GM10266 (cell line): ENCODE results near the gene ARID1B.
"Not testable (repeated sequence)": the region's sequence is repeated elsewhere in the genome, so short reads cannot be mapped to it uniquely, and the experiment has no call there.

Experiments used
- DNase-seq: peaks from one replicate; pipeline ENCODE4 v3.0.0; 2012; ENCODE audit errors: extremely low spot score
- TF ChIP-seq, protein P1 (sequence below): IDR thresholded peaks from 2 replicates; pipeline ENCODE4 v1.5.1; 2012; ENCODE audit warnings: mild to moderate bottlenecking, low read depth; ENCODE audit not compliant: control insufficient read depth, insufficient read depth; ENCODE audit errors: missing control alignments

ARID1B gene

DNA sequence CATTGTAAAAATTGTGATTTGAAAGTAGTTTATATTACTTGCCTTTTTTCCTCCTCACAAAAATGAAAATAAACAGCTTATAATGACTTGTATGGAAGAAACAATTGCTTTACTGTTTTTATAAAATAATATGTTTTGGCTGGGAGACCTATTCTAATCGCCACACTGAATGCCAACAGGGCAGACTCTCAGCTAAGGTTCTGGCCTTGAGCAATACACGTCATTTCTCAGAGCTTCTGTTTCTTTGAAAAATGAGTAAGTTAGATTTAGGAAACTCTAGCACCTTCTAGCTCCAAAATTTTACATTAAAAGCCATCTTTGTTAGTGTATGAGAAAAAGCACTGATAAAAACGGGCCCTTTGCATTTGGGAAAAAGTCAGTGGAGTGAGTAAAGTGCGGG lies 166.6 kb downstream of the ARID1B start:
- no peak for DNase-seq
- TF ChIP-seq, protein P1, sequence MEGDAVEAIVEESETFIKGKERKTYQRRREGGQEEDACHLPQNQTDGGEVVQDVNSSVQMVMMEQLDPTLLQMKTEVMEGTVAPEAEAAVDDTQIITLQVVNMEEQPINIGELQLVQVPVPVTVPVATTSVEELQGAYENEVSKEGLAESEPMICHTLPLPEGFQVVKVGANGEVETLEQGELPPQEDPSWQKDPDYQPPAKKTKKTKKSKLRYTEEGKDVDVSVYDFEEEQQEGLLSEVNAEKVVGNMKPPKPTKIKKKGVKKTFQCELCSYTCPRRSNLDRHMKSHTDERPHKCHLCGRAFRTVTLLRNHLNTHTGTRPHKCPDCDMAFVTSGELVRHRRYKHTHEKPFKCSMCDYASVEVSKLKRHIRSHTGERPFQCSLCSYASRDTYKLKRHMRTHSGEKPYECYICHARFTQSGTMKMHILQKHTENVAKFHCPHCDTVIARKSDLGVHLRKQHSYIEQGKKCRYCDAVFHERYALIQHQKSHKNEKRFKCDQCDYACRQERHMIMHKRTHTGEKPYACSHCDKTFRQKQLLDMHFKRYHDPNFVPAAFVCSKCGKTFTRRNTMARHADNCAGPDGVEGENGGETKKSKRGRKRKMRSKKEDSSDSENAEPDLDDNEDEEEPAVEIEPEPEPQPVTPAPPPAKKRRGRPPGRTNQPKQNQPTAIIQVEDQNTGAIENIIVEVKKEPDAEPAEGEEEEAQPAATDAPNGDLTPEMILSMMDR: no peak

DNA sequence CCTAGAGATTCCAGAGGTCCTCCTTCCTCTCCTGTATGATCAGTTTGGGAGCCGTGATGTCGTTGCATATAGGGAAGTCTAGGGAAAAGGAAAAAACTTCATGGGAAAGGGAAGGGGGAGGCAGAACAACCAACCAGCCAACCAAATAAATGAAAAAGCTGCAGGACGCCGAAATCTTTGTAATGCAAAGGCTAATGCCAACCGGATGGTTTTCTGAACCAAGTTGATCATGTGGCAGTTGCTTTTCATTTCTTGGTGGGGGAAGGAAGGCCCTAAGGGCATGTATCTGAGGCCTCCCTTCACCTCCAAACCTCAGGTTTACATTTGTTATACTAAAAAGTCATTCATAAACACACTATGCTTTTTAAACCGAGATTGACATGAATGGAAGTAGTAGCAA lies 167.2 kb downstream of the ARID1B start:
- TF ChIP-seq, protein P1: no peak
- no peak for DNase-seq

DNA sequence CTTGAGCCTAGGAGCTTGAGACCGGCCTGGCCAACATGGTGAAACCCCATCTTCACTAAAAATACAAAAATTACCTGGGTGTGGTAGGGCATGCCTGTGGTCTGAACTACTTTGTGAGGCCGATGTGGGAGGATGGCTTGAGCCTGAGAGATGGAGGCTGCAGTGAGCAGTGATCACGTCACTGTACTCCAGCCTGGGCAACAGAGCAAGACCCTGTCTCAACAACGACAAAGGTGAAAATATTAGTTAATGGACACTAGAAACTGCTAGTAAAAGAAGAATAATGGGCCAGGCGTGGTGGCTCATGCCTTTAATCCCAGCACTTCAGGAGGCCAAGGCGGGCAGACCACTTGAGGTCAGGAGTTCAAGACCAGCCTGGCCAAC lies 168.6 kb downstream of the ARID1B start:
- not testable (repeated sequence) for DNase-seq

DNA sequence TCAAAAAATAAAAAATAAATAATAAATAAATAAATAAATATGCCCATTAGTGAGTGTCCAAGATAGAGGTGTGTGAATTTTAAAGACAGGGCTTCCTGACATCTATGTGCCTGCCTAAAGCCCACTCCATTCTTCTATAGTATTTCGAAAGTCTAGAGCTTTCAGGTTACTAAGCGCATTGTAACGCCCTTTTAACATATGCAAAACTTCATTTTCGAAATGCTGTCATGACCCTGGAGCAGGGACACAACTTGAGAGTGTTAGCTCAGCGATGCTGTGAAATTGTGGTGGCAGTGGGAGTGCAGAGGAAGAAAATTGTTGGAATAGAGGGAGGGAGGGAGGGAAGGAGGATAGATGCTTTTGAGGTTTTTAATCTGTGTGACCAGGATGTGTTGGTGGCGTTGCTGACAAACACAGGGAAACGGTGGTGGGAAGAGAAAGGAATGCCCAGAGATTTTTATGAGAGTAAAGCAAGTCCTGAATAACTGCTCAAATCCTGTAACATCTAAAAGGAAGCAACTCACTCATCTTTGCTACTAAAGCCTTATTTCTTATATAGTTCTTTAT lies 169.3 kb downstream of the ARID1B start:
- DNase-seq: no peak
- TF ChIP-seq, protein P1: no peak

DNA sequence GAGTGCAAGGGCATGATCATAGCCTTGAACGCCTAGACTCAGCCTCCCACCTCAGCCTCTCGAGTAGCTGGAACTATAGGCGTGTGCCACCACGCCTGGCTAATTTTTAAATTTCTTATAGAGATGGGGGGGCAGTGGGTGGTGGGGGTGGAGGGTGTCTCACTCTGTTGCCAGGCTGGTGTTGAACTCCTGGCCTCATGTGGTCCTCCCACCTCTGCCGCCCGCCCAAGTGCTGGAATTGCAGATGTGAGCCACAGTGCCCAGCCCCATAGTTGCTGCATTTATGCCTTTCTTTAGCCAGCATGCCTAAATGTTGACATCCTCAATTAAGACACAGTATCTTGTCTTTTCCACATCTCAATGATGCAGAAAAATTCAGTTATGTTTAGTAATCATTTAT lies 171.1 kb downstream of the ARID1B start:
- no peak for DNase-seq
- TF ChIP-seq, protein P1: no peak

DNA sequence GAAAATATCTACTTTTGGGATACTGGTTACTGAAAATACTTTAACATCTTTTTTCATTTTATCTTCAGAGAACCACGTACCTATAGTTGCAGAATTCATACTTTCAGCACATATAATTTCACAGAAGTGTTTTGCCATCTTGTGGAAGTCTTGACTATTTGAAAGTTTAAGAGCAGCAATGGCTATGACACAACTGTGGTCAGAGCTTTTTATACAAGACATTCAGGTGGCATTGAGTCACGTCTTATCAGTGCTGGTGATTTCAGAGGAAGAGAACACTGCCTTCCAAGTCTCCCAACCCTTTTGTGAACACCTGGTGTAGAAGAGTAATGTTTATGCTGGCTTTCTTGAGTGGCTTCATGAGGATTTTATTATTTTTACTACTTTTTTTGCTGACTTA lies 171.6 kb downstream of the ARID1B start:
- TF ChIP-seq, protein P1: no peak
- DNase-seq: no peak

DNA sequence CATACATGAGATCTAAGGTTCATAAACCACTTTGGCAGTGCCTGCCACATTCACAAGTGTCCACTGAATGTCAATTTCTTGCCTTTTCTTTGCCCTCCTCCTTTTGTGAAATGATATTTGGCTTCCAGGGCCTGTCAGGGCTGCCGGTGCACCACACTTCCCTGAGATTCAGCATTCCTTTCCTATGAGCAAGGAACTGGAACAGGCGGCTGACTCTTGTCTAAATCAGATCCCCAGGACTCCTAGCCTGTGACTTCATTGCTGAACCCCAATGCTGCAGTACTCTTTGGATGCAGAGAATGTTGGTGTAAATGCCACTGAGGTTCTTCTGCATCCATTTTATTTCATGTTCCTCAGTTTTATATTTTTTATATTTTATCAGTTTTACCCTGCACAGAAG lies 172.2 kb downstream of the ARID1B start:
- TF ChIP-seq, protein P1: no peak
- no peak for DNase-seq

DNA sequence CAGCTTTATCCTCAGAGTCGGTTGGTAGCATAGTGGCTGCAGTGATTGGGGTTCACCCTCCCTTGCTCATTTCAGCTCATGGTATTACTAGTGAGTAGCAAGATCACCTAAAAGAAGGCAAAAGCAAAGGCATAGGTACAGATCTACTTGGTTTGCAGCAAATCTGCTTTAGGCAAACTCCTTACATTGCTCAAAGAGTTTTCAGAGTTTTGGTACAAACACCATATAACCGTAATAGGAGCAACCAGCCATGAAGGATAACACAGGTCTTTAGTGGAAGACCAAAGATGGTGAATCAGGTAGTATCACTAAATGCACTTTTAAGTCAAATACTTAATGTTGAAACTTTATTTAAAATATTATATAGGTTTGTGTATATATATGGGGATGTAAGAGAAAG lies 172.9 kb downstream of the ARID1B start:
- DNase-seq: no peak
- TF ChIP-seq, protein P1: no peak
